Heart left ventricle (tissue), 13 donors: ENCODE data around the gene FGF19.

Experiments used
- CTCF ChIP-seq, 12 donors: fragments of 200-600 bp; sonication (generic) in 4 of 12; IDR thresholded peaks; one replicate each; pipeline versions ENCODE4 v1.5.0 to v1.8.0; 2018 to 2022; ENCODE audit warnings: antibody characterized with exemption in 12 of 12, mild to moderate bottlenecking in 5 of 12
- POLR2A ChIP-seq, 2 donors: fragments of 450-650 bp; IDR thresholded peaks; one replicate each; pipeline ENCODE4 v1.6.1; 2017; ENCODE audit warnings: antibody characterized with exemption in 2 of 2, mild to moderate bottlenecking in 2 of 2, moderate library complexity in 2 of 2
- donor health status: ischemic (EF 13 %, LVEDD 7.1; RV severe dilation, severe dysfunction).
- donor health status: DM: no; HTN: yes; CAD: no.
- donor health status: DM: no; HTN: no; CAD: no.
- donor health status: ischemic (EF 25% LVEDD 6.9; RV normal size, moderate dysfunction).
- donor health status: ischemic (EF 25% LVEDD 5.7; RV mildly dilated, moderate dysfunction).
- donor health status: ischemic (EF 35%, LVEDD 5.7; RV mildly dilated, moderate dysfunction).
- donor health status: nonischemic (EF 11% LVEDD 7.7; RV severe dilation, severe dysfunction).
- donor health status: DM: yes; HTN: yes; CAD: no.
- donor health status: PGD.
- donor health status: ischemic (EF 29% LVEDD 5.4; RV normal size, mild dysfunction).
- donor health status: nonischemic (EF 23%, LVEDD 6.1; RV moderate dilation, normal function).

- TF ChIP-seq CTCF (IDR thresholded peaks at IDR 0.05) (no peak), POLR2A (IDR thresholded peaks at IDR 0.05) (no peak)
Measured at GRCh38 chr11:69664901-69665300, 38.9 kb downstream of the FGF19 start.
